ENCODE results near the gene MS4A6A. TPM values are rescaled to one million over a fixed set of nuclear protein-coding genes. Genes with fewer than 3 reads are reported as not detected.
"Not testable (repeated sequence)": the region's sequence is repeated elsewhere in the genome, so short reads cannot be mapped to it uniquely, and the experiment has no call there.

MS4A6A gene, protein sequence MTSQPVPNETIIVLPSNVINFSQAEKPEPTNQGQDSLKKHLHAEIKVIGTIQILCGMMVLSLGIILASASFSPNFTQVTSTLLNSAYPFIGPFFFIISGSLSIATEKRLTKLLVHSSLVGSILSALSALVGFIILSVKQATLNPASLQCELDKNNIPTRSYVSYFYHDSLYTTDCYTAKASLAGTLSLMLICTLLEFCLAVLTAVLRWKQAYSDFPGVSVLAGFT
- 10 to 100 TPM; 13.9 to 16.9 (median 15.5) TPM for polyA plus RNA-seq (ENCODE audit: insufficient read length in 4 of 4)

DNA sequence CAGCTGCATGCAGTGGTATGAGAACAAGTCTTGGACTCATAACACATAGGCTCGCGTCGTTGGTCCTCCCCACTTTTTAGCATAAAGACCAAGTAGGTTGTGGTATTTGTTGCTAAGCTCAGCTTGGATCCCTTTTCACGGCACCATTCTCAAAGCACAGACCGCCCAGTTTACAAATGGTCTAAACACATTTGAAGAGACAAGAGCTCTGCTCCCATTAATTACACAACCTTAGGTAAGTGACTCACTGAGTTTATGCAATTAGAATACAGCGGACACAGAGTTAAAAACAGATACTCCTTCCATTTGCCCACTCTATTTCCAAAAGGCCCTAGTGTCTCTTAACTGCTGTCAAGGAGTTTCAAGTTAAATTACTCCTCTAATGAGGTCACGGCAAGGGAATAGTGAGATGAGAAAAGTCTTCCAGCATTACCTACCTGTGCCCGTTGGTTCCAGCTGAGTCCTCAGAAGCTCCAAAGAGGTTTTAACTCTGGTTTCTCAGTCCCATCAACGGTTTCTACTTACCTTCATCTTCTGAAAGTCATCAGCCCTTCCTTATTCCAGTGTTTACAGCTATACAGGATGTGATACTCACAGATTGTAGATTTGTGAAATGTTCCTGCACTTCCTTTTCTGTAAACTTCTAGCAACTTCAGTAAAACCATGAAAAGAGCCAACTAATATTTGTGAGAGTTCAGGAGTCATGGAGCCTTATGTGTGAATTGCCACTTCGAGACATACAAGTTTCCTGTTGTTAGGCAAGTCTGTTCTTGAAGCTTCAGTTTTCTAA, at the start of gene MS4A6A:
MS4A6A (minus strand) TSS at position 543 of the 790 bp plus-strand sequence. CDS start 1,356 bp downstream, outside the sequence.
- no peak for DNase-seq (ENCODE audit: low read depth in 4 of 4, low spot score in 3 of 4)

DNA sequence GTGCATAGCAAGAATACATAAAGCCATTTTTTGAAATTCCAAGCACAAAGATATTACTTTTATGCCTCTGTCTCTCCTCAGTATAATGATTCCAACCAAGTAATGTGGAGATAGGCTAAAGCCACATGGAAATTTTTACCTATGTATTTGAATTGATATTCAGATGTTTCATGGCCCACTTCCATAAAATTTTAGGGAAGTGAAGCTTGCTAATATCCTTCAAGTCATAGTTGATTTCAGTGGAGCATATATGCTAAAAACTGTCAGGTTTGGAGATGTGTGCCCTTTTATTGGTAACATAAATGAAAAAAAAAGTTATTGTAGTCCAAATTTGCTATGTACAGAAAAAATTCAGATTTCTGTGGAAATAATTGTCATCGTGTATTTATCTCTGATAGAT, 47.8 kb upstream of the MS4A6A start:
- DNase-seq (ENCODE audit: low read depth in 4 of 4, low spot score in 3 of 4): no peak

DNA sequence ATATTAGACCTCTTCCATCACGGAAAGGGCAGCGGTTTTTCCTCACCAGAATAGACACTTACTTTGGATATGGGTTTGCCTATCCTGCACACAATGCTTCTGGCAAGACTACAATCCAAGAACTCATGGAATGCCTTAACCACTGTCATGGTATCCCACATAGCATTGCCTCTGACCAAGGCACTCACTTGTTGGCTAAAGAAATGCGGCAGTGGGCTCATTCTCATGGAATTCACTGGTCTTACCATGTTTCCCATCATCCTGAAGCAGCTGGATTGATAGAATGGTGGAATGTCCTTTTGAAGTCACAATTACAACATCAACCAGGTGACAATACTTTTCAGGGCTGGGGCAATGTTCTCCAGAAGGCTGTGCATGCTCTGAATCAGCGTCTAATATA, 39.3 kb upstream of the MS4A6A start:
- no peak for DNase-seq (ENCODE audit: low read depth in 4 of 4, low spot score in 3 of 4)

DNA sequence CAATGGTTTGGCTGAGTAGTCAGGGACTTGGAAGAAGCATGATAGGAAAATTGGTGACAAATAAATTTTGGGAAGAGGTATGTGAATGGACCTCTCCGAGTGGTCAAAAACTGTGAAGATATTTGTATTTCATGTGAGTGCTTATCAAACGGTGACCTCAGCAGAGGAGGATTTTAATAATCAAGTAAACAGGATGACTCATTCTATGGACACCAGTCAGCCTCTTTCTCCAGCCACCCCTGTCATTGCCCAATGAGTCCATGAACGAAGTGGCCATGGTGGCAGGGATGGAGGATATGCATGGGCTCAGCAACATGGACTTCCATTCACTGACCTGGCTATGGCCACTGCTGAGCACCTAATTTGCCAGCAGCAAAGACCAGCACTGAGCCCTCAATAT, 38.8 kb upstream of the MS4A6A start:
- DNase-seq (ENCODE audit: low read depth in 4 of 4, low spot score in 3 of 4): no peak

DNA sequence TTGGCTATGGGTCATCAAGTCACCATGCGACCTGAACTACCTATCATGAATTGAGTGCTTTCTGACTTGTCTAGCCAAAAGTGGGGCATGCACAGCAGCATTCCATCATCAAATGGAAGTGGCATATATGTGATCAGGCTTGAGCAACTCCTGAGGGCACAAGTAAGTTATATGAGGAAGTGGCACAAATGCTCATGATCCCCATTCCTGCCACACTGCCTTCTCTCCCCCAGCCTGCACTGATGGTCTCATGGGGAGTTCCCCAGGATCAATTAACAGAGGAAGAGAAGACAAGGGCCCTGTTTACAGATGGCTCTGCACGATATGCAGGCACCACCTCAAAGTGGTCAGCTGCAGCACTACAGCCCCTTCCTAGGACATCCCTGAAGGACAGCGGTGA, 38.3 kb upstream of the MS4A6A start:
- DNase-seq (ENCODE audit: low read depth in 4 of 4, low spot score in 3 of 4): no peak

DNA sequence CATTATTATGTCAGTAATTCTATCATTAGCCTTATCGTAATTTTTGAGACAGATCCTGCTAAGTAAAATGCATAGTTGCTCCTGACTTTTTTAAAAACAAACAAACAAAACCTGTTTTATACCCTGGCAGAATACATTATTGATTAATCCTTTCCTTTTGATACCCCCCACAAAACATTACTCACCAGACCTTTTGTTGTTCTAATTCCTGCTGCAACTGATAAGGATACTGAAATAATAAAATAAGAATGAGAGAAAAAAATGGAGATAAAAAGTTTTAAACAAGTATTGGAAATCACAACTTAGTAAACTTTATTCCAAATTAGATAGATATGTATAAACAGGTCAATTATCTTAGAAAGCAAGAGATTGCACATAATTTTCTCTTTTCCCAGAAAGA, 31.5 kb upstream of the MS4A6A start:
- no peak for DNase-seq (ENCODE audit: low read depth in 4 of 4, low spot score in 3 of 4)

DNA sequence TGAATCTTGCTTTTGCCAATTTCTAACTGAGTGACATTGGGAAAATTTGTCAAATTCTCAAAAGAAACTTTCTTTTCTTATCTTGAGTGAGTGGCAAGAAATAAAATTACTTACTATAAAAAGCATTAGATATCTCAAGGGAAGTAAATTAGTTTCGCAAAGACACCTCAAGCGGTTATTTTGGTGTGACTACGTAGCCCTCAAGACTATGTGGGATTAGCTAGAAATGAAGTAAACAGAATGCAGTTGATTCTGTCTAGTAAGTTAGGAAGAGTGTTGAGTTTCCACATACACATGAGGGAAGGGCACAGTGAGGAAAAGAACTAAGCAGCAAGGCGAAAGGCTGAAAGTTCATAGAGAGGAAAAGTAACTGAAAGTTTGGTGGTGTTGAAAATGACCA, 28.3 kb upstream of the MS4A6A start:
- no peak for DNase-seq (ENCODE audit: low read depth in 4 of 4, low spot score in 3 of 4)

DNA sequence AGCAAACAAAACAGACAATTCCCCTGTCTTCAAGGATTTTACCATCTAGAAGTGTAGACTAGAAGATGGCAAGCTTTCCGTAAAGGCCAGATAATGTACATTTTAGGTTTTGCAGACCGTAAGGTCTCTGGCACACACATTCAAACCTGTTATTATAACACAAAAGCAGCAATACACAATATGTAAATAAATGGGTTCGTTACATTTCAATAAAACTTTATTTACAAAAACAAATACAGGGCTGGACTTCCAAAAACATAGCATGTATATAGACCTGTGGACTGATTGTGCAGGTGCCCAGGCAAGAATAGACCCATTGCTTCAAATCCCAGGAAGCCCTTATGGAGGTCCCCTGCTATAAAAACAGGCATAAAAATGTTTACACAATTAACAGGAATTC, 27.1 kb upstream of the MS4A6A start:
- DNase-seq (ENCODE audit: low read depth in 4 of 4, low spot score in 3 of 4): no peak

DNA sequence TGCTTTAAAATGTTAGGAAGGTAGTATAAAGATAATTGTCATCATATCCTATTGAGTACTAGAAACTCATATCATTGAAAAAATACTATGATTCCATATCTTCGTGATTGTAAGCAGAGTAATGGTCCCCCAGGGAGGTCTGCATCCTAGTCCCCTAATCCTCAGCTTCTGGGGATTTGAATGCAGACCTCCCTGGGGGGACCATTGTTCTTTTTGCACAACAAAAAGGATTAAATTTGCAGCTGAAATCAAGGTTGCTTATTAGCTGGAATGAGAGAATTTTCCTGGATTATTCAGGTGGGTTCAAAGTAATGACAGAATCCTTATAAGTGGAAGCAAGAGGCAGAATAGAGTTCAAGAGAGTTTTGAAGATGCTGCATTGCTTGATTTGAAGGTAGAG, 26.1 kb upstream of the MS4A6A start:
- DNase-seq (ENCODE audit: low read depth in 4 of 4, low spot score in 3 of 4): no peak

DNA sequence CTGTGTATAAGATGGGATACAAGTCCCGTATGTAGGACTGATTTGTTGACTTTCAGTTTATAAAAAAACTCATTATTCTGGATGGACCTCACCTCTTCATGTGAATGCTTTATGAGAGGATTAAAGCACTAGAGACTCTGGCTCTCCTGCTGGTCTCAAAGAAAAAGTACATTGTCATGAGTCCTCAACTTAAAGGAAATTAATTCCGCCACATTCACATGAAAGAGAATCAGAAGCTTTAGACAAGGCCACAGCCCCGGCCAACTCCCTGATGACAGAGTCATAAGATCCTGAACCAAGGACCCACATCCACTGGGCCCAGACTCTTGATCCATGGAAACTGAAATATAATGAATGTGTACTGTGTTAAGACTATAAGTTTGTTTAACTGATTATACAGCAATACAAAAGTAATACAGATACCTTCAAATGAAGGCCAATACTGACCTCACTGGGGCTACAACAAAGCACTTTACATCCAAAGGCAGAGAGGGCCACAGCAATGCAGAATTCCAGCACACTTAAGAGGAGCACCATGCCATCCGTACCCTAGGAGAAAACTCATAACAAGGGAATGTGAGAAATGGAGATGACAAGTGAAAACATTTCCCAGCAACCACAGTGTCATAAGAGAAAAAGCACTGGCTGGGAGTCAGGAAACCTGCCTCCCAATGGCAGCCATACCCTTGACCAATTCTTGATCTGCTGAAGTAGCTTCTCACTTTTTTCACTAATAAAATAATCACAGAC, 25.4 kb upstream of the MS4A6A start:
- DNase-seq (ENCODE audit: low read depth in 4 of 4, low spot score in 3 of 4): no peak

DNA sequence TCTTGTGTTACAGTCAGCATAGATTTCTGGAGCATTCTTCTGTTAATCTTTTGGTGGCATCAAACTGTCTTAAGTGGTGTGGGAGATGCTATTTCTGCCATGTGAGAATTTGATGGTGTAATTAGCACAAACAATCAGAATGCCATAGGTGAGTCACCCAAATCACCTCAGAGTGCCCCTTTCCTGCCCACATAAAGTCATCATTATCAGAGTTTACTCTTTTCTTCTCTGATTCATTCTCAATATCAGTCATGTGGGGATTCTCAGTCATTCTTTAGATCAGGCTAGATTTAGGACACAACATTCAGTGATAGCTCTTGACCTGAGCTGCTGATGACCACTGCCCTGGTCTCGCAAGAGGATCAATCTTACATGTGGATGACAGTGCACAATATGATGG, 23.7 kb upstream of the MS4A6A start:
- no peak for DNase-seq (ENCODE audit: low read depth in 4 of 4, low spot score in 3 of 4)

DNA sequence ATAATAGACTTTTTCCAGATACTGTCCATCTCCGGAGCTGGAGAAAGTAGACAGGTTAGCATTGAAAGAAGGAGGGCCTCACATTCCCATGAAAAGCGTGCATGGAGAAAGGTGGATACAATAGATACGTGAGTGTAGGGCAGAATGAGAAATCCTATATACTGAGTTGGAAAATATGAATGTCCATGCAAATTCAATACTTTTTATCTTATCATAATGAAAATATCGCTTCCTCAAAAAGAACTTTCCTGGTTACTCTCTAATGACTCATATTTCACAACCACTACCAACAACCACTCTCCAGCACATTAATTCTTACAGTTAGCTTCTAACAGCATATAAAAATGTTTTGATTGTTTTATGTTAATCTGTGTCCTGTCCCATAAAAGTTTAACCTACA, 22.0 kb upstream of the MS4A6A start:
- no peak for DNase-seq (ENCODE audit: low read depth in 4 of 4, low spot score in 3 of 4)

DNA sequence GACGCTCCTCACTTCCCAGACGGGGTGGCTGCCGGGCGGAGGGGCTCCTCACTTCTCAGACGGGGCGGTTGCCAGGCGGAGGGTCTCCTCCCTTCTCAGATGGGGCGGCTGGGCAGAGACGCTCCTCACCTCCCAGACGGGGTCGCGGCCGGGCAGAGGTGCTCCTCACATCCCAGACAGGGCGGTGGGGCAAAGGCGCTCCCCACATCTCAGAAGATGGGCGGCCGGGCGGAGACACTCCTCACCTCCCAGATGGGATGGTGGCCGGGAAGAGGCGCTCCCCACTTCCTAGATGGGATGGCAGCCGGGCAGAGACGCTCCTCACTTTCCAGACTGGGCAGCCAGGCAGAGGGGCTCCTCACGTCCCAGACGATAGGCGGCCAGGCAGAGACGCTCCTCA, 18.5 kb upstream of the MS4A6A start:
- not testable (repeated sequence) for DNase-seq (ENCODE audit: low read depth in 4 of 4, low spot score in 3 of 4)

DNA sequence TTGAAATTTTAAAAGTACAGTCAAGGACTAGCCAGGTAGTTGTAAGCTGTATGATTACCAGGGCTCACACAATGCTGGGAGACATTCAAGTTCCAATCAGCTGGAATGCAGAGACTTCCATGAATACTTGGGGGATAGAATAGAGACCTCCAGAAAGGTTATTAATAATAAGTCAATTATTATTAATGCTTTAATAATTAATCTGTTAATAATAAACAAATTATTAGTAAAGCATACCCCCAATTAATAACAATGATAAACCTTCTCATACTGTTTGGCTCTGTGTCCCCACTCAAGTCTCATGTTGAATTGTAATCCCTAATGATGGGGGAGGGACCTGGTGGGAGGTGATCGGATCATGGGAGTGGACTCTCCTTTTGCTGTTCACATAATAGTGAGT, 14.6 kb upstream of the MS4A6A start:
- DNase-seq (ENCODE audit: low read depth in 4 of 4, low spot score in 3 of 4): no peak

DNA sequence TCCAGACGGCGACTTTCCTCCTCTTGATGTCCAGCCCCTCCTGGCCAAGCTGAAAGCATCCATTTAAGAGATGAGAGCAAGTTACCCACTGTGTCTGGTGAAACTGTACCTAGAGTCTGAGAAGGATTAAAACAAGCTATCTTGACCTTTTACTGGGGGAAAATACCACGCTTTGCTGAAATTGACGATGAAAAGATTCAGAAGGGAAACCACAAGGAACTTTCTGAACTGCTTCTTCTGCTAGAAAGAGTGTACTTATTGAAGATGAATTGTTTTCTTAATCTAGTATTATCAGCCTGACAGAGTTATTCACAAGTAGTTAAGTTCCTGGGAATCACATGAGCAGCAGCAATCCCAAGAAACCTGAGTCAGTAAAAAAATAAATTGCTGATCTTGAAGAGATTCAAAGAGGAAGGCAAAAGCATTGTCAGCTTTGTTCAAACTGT, 13.1 kb upstream of the MS4A6A start:
- no peak for DNase-seq (ENCODE audit: low read depth in 4 of 4, low spot score in 3 of 4)

DNA sequence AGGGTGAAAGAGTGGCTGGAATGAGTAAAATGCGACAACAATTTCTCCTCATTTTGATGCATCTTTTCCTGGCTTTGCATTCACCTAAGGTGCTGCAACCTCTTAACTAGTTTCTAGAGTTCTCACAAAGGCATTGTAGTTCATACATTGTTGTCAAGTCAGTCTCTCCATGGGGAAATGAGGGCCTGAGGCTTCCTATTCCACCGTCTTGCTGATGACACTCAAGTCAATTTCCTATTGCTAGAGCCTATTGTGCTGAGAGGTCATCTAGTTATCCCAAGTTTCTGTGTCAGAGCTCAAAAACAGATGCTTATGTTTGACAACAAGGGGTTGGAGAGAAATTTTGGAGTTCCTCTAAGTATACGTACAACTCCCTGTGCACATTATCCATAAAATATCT, 11.6 kb upstream of the MS4A6A start:
- no peak for DNase-seq (ENCODE audit: low read depth in 4 of 4, low spot score in 3 of 4)

DNA sequence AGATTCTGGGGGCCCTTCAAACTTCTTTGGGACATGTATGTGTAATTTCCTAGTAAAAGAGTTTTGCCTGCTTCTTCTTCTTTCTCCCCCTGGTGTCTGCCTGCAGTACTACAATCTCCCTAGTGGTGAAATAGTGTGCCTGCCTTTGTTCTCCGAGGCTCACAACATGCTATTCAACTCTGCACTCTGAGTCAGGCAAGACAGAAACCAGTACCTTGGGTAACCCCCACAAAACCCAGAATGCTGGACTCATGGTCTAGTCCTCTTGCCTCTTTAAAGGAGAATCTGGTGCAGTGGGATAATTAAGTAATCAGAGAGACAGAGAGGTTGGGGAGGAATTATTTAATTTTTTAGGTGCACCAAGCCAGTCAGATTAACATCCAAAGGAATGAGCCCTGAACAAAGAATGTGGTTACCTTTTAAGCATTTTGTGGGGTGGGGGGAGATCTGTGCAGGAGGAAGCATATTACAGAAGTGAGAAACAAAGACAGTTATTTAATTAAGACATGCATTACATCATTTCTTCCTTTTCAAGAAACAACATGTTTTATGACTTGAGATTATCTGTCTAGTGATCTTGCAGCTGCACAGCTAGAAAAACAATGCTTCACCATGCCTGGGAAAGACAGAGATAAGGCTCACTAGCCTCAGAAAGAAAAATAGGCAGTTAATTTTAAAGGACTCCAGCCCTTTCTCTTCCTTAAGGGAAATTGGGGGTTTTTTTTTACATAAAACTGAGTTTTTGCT, 11.0 kb upstream of the MS4A6A start:
- DNase-seq (ENCODE audit: low read depth in 4 of 4, low spot score in 3 of 4): no peak

DNA sequence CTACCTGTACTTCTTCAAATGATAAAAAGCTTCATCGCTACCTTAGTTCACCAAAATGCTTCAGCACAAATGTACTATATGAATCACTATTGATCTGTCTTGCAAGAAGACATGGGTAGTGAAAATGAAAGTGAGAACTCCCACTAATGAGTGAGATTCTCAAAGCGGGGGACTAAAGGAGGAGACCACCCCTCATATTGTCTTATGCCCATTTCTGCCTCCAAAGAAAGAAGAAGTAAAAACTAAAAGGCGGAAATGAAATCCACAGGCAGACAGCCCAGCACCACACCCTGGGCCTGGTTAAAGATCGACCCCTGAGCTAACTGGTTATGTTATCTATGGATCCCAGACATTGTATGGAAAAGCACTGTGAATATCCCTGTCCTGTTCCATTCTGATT, 9.7 kb upstream of the MS4A6A start:
- DNase-seq (ENCODE audit: low read depth in 4 of 4, low spot score in 3 of 4): not testable (repeated sequence)

DNA sequence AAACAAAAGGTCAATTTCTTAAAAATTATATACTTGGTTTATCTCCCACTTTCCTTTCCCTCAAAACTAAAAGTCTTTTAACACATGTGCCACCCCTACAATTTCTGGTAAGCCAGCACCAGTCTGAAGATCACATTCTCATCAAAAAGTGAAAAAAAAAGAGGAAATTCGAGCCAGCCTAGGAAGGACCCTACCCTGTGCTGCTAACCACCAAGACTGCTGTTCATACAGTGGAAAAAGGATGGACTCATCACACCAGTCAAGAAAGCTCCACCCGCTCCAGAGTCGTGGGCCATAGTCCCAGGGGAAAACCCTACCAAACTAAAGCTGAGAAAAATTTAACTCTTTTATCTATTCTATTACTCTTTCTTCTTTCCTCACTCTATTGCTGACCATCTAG, 5.6 kb upstream of the MS4A6A start:
- not testable (repeated sequence) for DNase-seq (ENCODE audit: low read depth in 4 of 4, low spot score in 3 of 4)

DNA sequence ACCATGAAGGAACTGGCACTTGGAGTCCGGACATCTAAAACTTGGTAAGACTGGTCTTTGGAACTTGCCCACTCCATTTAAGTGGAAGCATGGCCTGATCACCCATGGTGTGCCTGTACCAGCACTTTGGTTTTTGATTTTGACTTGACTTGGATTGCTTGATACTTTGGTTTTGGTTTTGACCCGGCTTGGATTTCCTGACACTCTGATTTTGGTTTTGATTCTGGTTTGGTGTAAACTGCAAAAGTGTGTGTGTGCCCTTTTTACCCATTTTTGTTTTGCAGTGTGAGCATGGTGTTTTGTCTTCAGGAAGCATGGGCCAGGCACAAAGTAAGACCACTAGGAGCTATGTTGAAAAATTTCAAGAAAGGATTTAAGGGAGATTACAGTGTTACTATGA, 3.2 kb upstream of the MS4A6A start:
- not testable (repeated sequence) for DNase-seq (ENCODE audit: low read depth in 4 of 4, low spot score in 3 of 4)

DNA sequence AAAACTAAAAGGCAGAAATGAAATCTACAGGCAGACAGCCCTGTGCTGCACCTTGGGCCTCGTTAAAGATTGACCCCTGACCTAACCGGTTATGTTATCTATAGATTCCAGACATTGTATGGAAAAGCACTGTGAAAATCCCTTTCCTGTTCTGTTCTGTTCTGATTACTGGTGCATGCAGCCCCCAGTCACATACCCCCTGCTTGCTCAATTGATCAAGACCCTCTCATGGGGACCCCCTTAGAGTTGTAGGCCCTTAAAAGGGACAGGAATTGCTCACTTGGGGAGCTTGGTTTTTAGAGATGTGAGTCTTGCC, 2.6 kb upstream of the MS4A6A start:
- not testable (repeated sequence) for DNase-seq (ENCODE audit: low read depth in 4 of 4, low spot score in 3 of 4)

Data from right renal pelvis (tissue), 4 donors.